ENCODE data around the gene MYLK. TPM values are rescaled to one million over a fixed set of nuclear protein-coding genes. Genes with fewer than 3 reads are reported as not detected.

Gene MYLK
- total RNA-seq, 2 donors from 2014 or later, result 4.7 to 6.6 TPM

- Mint-ChIP-seq H3K4me1 (peaks cover 25% of the 10 kb centered on the region), H3K4me3 (no peak overlapping the region), H3K27me3 (ENCODE audit: insufficient read depth) (peaks cover 29% of the 10 kb centered on the region), H3K36me3 (ENCODE audit: low read depth) (no peaks in the 10 kb centered on the region), H3K9me3 (no peaks in the 10 kb centered on the region), H3K27ac (no peak overlapping the region)
- H3K4me3 ChIP-seq (ENCODE audit: low read length), result no peak overlapping the region
- no peaks in the 10 kb centered on the region for H3K9me3 ChIP-seq (ENCODE audit: control insufficient read depth, low read length)
- peaks cover 63% of the 10 kb centered on the region for H3K27me3 ChIP-seq (ENCODE audit: control insufficient read depth, insufficient read depth, low read length, poor library complexity, severe bottlenecking)
- WGBS, 2 experiments (ENCODE audit: insufficient coverage in 1 of 2, insufficient read length in 1 of 2), result 88 to 100% methylated on average over 2 to 3 of the region's 3 CpGs
- no peak for TF ChIP-seq CTCF (conservative IDR thresholded peaks at IDR 0.05)
- no peak overlapping the region for H3K27ac ChIP-seq (ENCODE audit: low read depth, low read length)
- no peak overlapping the region for H3K9ac ChIP-seq (ENCODE audit: extremely low read depth, low read length, poor library complexity, severe bottlenecking)
- no peak for DNase-seq
- peaks cover 10% of the 10 kb centered on the region for H3K4me1 ChIP-seq (ENCODE audit: control insufficient read depth, insufficient read depth, low read length)
- H3K36me3 ChIP-seq (ENCODE audit: control insufficient read depth, insufficient read depth, low read length), result no peaks in the 10 kb centered on the region
Observed at GRCh38 chr3:123791898-123792297, 92.2 kb downstream of the MYLK start.

DNA sequence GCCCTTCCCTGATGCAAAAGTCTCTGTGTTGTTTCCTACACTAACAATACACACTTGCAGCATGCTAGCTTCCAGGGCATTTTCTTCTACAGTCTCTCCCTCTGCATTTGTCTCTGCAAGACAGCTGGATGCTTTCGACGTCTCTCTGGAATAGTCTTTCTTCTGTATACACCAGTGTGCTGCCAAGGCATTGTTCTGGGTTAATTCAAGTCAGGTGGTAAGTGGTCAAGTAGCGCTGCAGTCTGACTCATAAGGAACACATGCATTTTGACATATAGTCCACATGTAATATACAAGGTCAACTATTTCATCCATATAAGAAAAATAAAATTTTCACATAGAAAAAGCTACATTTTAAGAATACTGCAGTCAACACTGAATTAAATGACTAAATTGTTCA lies 92.7 kb downstream of the MYLK start:
- Mint-ChIP-seq H3K27me3 (ENCODE audit: insufficient read depth) (peaks cover 29% of the 10 kb centered on the region), H3K4me3 (no peak overlapping the region), H3K4me1 (peaks cover 25% of the 10 kb centered on the region), H3K9me3 (no peaks in the 10 kb centered on the region), H3K27ac (no peak overlapping the region), H3K36me3 (ENCODE audit: low read depth) (no peaks in the 10 kb centered on the region)
- no peak for DNase-seq
- H3K4me3 ChIP-seq (ENCODE audit: low read length), result no peak overlapping the region
- no peaks in the 10 kb centered on the region for H3K9me3 ChIP-seq (ENCODE audit: control insufficient read depth, low read length)
- H3K27ac ChIP-seq (ENCODE audit: low read depth, low read length), result no peak overlapping the region
- H3K27me3 ChIP-seq (ENCODE audit: control insufficient read depth, insufficient read depth, low read length, poor library complexity, severe bottlenecking), result peaks cover 58% of the 10 kb centered on the region
- no peak for TF ChIP-seq CTCF (conservative IDR thresholded peaks at IDR 0.05)
- H3K9ac ChIP-seq (ENCODE audit: extremely low read depth, low read length, poor library complexity, severe bottlenecking), result no peak overlapping the region
- H3K36me3 ChIP-seq (ENCODE audit: control insufficient read depth, insufficient read depth, low read length), result no peaks in the 10 kb centered on the region
- WGBS, 2 experiments (ENCODE audit: insufficient coverage in 1 of 2, insufficient read length in 1 of 2), result 95 to 97% methylated on average over 3 of the region's 3 CpGs
- peaks cover 10% of the 10 kb centered on the region for H3K4me1 ChIP-seq (ENCODE audit: control insufficient read depth, insufficient read depth, low read length)

- no peaks in the 10 kb centered on the region for H3K9me3 Mint-ChIP-seq
- WGBS, 2 experiments (ENCODE audit: insufficient coverage in 1 of 2, insufficient read length in 1 of 2), result 91 to 97% methylated on average over 3 of the region's 3 CpGs
- H3K9me3 ChIP-seq (ENCODE audit: control insufficient read depth, low read length), result no peaks in the 10 kb centered on the region
- no peak for TF ChIP-seq CTCF (conservative IDR thresholded peaks at IDR 0.05)
- no peak overlapping the region for H3K4me3 ChIP-seq (ENCODE audit: low read length)
- H3K27ac ChIP-seq (ENCODE audit: low read depth, low read length), result no peak overlapping the region
- H3K27me3 ChIP-seq (ENCODE audit: control insufficient read depth, insufficient read depth, low read length, poor library complexity, severe bottlenecking), result peaks cover 55% of the 10 kb centered on the region
- H3K4me1 Mint-ChIP-seq, result peaks cover 25% of the 10 kb centered on the region
- H3K36me3 Mint-ChIP-seq (ENCODE audit: low read depth), result no peaks in the 10 kb centered on the region
- H3K4me3 Mint-ChIP-seq, result no peak overlapping the region
- H3K4me1 ChIP-seq (ENCODE audit: control insufficient read depth, insufficient read depth, low read length), result peaks cover 10% of the 10 kb centered on the region
- no peaks in the 10 kb centered on the region for H3K36me3 ChIP-seq (ENCODE audit: control insufficient read depth, insufficient read depth, low read length)
- DNase-seq, result no peak
- peaks cover 29% of the 10 kb centered on the region for H3K27me3 Mint-ChIP-seq (ENCODE audit: insufficient read depth)
- no peak overlapping the region for H3K27ac Mint-ChIP-seq
- H3K9ac ChIP-seq (ENCODE audit: extremely low read depth, low read length, poor library complexity, severe bottlenecking), result no peak overlapping the region
Observed at GRCh38 chr3:123791073-123791370, 93.1 kb downstream of the MYLK start.

All from endodermal cell (in vitro differentiated cells).